Kidney capillary endothelial cell (primary cell): ENCODE measurements around the gene PLEKHB1.
"Not testable (repeated sequence)": the region's sequence is repeated elsewhere in the genome, so short reads cannot be mapped to it uniquely, and the experiment has no call there.

Source experiments
- DNase-seq: peaks from one replicate; pipeline ENCODE4 v3.0.0-alpha.2; 2018; ENCODE audit warnings: low spot score

Gene PLEKHB1

DNA sequence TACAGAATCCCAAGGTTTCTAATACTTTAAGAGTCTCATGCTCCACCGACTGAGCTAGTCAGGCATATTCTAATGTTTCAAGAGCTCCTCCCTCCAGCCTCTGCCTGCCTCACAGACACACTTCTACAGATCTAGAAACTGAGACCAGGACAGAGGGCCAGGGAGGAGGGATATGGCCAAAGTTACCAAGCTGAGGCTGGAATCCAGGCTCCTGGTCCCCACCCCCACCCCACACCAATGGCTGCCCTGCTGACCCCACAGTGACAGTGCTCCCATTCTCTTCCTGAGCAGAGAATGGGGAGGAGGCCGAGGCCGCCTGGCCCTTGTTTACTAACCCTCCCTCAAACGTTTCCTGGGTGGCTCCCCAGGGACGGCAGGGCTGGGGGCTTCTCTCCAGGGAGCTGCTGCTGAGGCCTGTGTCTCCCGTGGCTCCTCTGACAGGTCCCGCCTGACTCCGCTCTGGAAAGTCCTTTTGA lies 2.2 kb downstream of the PLEKHB1 start:
- no peak for DNase-seq

- no peak for DNase-seq
Observed at GRCh38 chr11:73649206-73649605, 2.8 kb downstream of the PLEKHB1 start.

DNA sequence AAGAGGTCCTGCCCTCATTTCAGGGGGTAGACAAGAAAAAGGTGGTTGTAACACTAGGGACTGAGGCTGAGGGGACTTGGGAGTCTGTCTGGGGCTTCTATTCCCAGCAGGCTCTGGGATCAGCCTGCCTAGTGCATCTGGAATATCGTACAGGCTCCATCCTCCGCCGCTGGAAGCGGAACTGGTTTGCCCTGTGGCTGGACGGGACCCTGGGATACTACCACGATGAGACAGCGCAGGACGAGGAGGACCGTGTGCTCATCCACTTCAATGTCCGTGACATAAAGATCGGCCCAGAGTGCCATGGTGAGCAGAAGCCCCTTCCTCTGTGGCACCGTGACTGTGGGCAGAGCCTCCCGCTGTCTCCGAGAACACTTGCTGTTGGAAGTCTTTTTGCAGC lies 4.0 kb downstream of the PLEKHB1 start:
- DNase-seq, result no peak

- DNase-seq, result no peak
Observed at GRCh38 chr11:73651252-73651651, 4.9 kb downstream of the PLEKHB1 start.

DNA sequence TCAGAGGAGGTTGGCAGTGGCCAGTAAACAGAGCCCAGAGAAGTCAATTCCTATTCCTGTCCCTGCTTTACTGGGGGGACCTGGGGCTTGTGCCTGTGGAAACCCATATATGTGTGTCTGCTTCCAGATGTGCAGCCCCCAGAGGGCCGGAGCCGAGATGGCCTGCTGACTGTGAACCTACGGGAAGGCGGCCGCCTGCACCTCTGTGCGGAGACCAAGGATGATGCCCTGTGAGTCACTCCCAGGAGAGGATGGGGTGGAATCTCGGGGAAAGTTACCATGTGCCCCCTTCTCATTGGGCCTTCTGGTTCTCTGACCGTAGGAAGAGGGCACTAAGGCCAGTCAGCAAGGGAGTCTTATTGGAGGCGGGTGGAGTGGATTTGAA lies 5.3 kb downstream of the PLEKHB1 start:
- DNase-seq, result no peak

DNA sequence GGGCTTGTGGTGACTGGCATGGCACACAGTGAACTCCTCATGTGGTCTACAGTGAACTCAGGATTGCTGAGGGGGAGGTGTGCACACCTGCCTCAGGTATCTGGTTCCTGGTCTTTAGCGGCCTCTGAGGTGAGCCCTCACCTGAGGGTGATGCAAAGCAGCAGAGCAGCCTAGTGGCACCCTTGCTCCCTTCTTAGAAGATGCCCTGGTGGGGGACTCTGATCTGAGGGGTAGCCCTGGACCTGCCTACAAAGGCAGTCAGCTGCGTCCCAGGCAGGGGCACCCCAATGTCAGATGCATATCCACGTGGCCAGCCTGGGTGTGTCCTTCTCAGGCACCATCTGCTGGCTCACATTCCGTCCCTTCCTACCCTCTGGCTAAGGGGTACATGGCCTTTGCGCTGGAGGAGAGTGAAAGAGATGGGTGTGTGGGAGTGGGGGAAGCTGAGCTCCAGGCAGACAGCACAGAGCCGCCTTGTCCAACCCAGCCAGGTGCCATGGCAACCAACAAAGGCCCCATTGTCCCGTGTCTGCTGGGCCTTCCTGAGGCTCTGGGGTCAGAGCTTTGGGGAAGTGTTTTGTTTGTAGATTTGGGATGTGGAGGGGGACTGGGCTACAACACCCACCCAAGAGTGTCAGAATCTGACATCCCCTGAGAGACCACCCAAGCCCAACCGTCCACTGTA lies 5.8 kb downstream of the PLEKHB1 start:
- DNase-seq, result no peak

GRCh38 chr11:73652856-73653559 lies 6.6 kb downstream of the PLEKHB1 start:
- DNase-seq, result no peak

- DNase-seq, result no peak
Observed at GRCh38 chr11:73653996-73654395, 7.6 kb downstream of the PLEKHB1 start.

DNA sequence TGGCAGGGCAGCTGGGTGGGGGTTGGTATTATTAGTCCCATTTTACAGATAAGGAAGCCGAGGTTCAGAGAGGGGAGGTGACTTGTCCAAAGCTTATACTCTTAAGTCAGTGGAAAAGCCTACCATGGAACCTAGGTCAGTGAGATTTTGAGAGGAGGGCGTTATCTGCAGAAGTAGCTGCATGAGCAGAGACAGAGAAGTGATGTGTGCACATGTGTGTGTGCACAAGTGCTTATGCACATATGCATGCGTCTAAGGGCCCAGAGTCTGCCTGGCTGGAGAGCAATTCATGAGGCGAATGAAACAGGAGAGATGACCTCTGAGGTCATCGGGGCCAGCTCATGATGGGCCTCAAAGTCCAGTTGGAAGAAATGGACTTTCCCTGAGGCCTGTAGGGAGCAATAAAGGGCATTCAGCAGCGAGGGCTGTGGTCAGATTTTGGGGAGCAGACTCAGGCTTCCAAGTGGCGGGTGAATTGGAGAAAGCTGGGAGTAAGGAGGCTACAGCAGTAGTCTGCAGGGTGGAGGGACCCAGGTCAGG lies 8.2 kb downstream of the PLEKHB1 start:
- DNase-seq, result no peak

- DNase-seq, result no peak
Observed at GRCh38 chr11:73655686-73656085, 9.3 kb downstream of the PLEKHB1 start.

- DNase-seq, result no peak
Observed at GRCh38 chr11:73656985-73657384, 10.6 kb downstream of the PLEKHB1 start.

- no peak for DNase-seq
Observed at GRCh38 chr11:73659961-73660360, 13.6 kb downstream of the PLEKHB1 start.

- no peak for DNase-seq
Observed at GRCh38 chr11:73660497-73661034, 14.2 kb downstream of the PLEKHB1 start.

DNA sequence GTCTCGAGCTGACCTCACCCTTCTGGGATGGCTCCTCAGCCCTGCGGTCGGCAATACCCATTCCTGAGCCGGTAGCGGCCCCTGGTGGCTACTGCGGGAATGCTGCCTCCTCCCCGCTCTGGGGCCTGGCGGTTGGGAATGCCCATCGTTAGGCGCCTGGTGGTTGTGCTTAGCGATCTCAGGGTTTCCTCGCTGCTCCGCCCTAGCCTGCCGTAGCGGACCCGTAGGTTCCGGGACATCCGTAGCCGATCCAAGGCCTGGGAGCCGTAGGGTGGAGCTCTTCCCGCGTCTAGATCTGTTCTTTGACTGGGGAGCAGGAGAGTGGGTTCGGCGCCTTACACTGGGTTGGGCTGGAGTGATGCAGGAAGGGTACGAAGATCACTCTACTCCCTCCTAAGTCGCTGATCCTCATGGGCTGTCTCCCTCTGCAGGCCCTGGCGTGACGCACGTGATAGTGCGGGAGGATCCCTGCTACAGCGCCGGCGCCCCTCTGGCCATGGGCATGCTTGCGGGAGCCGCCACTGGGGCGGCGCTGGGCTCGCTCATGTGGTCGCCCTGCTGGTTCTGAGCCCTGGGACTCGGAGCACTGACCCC lies 14.8 kb downstream of the PLEKHB1 start:
- peak; percentile 84 for DNase-seq

DNA sequence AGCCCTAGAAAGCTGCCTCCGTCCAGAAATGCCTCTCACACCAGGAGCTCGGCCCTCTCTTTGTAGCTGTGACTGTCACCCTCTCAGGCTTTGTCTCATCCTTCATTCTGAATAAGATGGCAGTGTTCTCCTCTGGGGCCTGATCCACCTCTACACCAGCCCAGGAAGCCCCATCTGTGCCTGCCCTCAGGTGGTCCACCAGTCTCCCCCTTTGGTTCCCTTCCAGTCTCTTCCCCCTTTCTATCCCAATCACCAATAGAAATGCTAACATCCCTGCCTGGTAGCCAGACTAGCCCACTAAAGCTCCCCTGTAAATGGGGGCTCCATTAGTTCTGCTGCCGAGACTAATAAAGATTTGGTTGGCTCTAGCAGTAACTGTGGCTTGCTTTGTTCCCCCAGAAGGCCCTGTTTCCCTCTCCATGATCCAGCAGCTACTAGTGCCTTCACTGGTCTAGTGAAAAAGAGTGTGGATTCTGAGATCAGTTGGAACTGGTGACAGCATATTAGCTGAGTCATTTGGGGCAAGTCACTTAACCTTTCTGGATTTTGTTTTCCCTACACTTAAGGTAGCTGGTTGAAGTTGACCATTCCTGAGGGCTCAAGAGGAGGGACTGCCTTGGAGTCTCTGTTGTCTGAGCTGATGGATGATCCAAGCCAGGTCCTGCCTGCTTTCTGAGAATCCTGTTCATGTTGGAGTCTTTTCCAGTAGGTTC lies 16.2 kb downstream of the PLEKHB1 start:
- no peak for DNase-seq

DNA sequence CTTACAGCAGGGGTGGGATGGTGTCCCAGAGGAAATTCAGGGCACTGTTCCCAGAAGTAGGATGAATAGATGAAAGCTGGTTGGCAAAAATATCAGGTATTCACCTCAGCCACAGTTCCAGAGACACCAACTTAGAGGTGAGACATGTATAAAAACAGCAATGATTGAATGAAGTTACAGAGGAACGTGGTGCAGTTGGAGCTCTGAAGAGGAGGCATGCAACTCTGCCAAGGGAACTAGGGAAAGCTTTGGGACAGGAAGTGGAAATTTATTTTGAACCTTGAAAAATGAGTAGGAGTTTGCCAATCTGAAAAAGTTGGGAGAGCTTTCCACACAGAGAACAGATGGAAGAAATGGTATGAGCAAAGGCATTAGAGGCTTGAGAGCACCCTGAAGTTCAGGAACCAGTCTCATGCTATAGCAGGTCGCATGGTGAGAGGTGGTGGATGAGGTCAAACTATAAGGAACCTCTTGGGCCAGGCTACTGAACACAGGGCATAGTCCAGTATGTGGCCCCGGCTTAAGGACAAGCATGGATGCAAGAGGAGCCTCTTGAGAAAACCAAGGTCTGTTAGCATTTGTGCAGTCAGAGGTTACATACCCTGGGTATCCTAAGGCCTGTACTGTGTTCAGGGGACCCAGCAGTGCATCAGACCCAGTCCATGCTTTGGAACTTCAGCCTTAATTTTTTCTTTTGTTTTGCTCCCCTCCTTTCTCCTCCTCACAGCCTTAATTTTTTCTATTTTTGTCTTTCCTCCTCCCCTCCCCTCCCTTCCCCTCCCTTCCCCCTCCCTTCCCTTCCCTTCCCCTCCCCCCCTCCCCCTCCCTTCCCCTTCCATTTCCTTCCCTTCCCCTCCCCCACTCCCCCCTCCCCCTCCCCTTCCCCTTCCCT lies 17.5 kb downstream of the PLEKHB1 start:
- no peak for DNase-seq

GRCh38 chr11:73664877-73665276 lies 18.5 kb downstream of the PLEKHB1 start:
- no peak for DNase-seq

DNA sequence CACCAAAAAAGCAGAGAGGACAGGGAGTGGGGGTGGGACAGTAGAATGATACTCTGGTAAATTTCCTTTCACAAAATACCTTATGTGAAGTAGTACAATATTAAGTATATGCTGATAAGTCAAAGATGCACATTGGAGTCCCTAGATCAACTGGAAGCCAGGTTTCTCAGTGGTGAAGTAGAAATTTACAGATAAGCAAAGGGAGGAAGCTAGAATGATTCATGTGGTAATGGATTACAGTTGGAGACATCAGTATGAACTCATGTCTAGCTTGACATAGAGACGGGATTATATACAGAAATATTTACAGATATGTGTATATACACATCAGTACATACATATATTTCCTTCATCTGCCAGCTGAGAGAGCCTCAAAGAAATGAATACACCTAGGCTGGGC lies 21.5 kb downstream of the PLEKHB1 start:
- no peak for DNase-seq

GRCh38 chr11:73670808-73671207 lies 24.4 kb downstream of the PLEKHB1 start:
- DNase-seq, result no peak

- no peak for DNase-seq
Observed at GRCh38 chr11:73671701-73672100, 25.3 kb downstream of the PLEKHB1 start.

DNA sequence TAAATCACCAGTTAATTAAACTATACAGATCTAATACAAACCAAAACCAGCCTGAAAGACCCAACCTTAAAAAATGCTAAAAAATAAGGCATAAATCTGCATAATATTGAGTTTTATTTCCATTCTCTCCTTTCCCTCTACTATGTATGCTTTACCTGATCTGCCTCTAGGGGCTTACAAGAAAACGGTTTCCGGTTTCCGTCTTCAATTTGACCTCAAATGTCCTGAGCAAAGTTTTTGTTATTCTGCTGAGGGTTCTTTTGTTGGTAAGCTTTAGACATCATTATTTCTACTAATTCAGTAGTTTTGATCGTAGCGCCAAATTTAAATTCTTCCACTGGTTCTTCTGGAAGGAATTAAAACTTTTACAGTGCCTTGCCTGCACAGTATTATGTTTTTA lies 30.2 kb downstream of the PLEKHB1 start:
- not testable (repeated sequence) for DNase-seq
